HCEC 1CT (cell line): Measurements from ENCODE around the gene TRAF3.

ENCODE experiments used
- DNase-seq: peaks from one replicate; pipeline ENCODE4 v3.0.0-alpha.2; 2017

The TRAF3 gene

GRCh38 chr14:102776761-102777710 lies at the start of gene TRAF3:
TSS of gene TRAF3 (plus strand) at chr14:102777449. CDS start at chr14:102870202, 92,753 bp downstream.
- peak; percentile 70 for DNase-seq

- no peak for DNase-seq
Observed at GRCh38 chr14:102728501-102728900, 48.7 kb upstream of the TRAF3 start.

- DNase-seq, result no peak
Observed at GRCh38 chr14:102729268-102729667, 48.0 kb upstream of the TRAF3 start.

GRCh38 chr14:102729825-102730224 lies 47.4 kb upstream of the TRAF3 start:
- DNase-seq, result no peak

- no peak for DNase-seq
Observed at GRCh38 chr14:102731101-102731870, 46.0 kb upstream of the TRAF3 start.

GRCh38 chr14:102731871-102732800 lies 45.1 kb upstream of the TRAF3 start:
- no peak for DNase-seq

- DNase-seq, result no peak
Observed at GRCh38 chr14:102732924-102733323, 44.3 kb upstream of the TRAF3 start.

- no peak for DNase-seq
Observed at GRCh38 chr14:102733326-102733725, 43.9 kb upstream of the TRAF3 start.

GRCh38 chr14:102734436-102734835 lies 42.8 kb upstream of the TRAF3 start:
- no peak for DNase-seq

- no peak for DNase-seq
Observed at GRCh38 chr14:102736956-102737355, 40.3 kb upstream of the TRAF3 start.

- DNase-seq, result no peak
Observed at GRCh38 chr14:102737402-102738372, 39.6 kb upstream of the TRAF3 start.

- DNase-seq, result no peak
Observed at GRCh38 chr14:102738373-102739189, 38.7 kb upstream of the TRAF3 start.

GRCh38 chr14:102739190-102739469 lies 38.1 kb upstream of the TRAF3 start:
- DNase-seq, result no peak

- no peak for DNase-seq
Observed at GRCh38 chr14:102746634-102747438, 30.4 kb upstream of the TRAF3 start.

- no peak for DNase-seq
Observed at GRCh38 chr14:102748806-102749205, 28.4 kb upstream of the TRAF3 start.

GRCh38 chr14:102749393-102750305 lies 27.6 kb upstream of the TRAF3 start:
- DNase-seq, result no peak

GRCh38 chr14:102750376-102750775 lies 26.9 kb upstream of the TRAF3 start:
- no peak for DNase-seq

- DNase-seq, result no peak
Observed at GRCh38 chr14:102751088-102751487, 26.2 kb upstream of the TRAF3 start.
